ENCODE data around the gene SLC39A3.

DNA sequence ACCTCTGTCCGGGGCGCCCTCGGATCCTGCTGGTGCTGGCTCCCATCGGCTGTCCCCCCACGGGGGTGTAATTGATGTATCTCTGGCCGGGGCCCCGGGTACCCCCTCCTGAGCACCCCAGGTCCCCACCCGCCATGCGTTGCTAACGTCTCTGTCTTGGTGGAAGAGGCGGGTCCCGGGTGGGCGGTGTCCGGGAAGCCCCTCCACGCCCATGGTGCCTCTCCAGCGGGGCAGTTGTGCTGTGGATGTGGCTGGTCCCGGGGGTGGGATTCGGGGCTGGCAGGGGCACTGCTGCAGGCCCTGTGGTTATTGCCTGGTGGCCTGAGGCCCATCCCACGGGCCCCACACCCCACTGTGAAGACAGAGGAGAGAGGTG is 23.6 kb downstream of the SLC39A3 start:
- no peak for TF ChIP-seq CTCF (IDR thresholded peaks at IDR 0.05; ENCODE audit: low read length)
- no peak for TF ChIP-seq EZH2 (IDR thresholded peaks at IDR 0.05; ENCODE audit: borderline replicate concordance, low read length)

Measured in OCI-LY1 (cell line).